Keratinocyte (primary cell): ENCODE measurements around the gene C11orf97.

Source experiments
- CTCF ChIP-seq, 3 experiments: IDR thresholded peaks in 1 of 3; conservative IDR thresholded peaks in 1 of 3; optimal IDR thresholded peaks in 1 of 3; 2 replicates in 2 of 3; 3 replicates in 1 of 3; pipeline versions ENCODE3 to v1.5.1; 2011; ENCODE audit warnings: low read length in 3 of 3, mild to moderate bottlenecking in 3 of 3, moderate library complexity in 2 of 3, control low read depth in 1 of 3, inconsistent platforms in 1 of 3; ENCODE audit not compliant: insufficient read depth in 2 of 3; ENCODE audit errors: extremely low read depth in 1 of 3
- EZH2 ChIP-seq: IDR thresholded peaks from one replicate; pipeline ENCODE4 v1.6.1; 2012; ENCODE audit warnings: inconsistent platforms, mild to moderate bottlenecking, low read length, moderate library complexity

DNA sequence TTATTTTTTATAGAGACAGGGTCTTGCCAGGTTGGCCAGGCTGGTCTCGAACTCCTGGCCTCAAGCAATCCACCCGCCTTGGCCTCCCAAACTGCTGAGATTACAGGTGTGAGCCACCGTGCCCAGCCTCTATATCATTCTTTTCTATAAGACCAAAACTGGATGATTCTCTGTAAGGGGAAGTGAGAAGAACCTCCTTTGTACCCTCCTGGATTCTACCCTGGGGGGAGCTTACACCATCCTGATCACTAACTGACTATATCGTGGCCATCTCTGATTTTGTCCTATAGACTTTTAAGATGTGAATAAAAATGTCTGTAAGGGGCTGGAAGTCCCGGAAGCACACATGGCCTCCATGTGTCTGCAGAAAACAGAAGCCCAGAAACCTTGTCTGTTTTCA lies 64.0 kb downstream of the C11orf97 start:
- TF ChIP-seq EZH2 (no peak), CTCF (optimal IDR thresholded peaks at IDR 0.05 in 1 of 3, IDR thresholded peaks at IDR 0.05 in 1 of 3, conservative IDR thresholded peaks at IDR 0.05 in 1 of 3; ENCODE audit: extremely low read depth in 1 of 3, insufficient read depth in 2 of 3, low read length in 3 of 3) (no peak)
